Astrocyte of the spinal cord (primary cell): ENCODE results near the gene ZNF358.

ENCODE experiments used
- DNase-seq: peaks from one replicate; pipeline ENCODE4 v3.0.0; 2011; ENCODE audit warnings: low read depth, low spot score
- H3K4me3 ChIP-seq: 2 replicates; pipeline ENCODE4 v1.5.1; 2011; ENCODE audit warnings: low read depth, mild to moderate bottlenecking, low read length, moderate library complexity
- in situ Hi-C: cut with HindIII; loops from 2 replicates; pipeline ENCODE4 v1.10.0; 2017; ENCODE audit warnings: low sequenced_read_pairs
- TF ChIP-seq, protein P1 (sequence below): IDR thresholded peaks from 2 replicates; pipeline ENCODE4 v1.5.1; 2012; ENCODE audit warnings: low read depth, mild to moderate bottlenecking, low read length, inconsistent platforms

Gene ZNF358

DNA sequence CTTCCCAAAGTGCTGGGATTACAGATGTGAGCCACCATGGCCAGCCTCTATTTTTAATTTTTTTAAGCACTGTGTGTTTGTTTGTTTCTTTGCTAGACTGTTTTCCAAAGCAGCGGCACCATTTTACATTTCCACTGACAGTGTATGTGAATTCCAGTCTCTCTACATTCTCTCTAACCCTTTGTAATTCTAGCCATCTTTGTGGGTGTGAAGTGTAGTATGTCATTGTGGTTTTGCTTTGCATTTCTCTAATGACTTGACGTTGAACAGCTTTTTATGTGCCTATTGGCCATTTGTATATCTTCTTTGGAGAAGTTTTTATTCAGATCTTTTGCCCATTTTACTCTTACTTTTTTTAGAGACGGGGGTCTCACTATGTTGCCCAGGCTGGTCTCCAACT lies 31.3 kb downstream of the ZNF358 start:
- no peak overlapping the region for H3K4me3 ChIP-seq
- TF ChIP-seq, protein P1, sequence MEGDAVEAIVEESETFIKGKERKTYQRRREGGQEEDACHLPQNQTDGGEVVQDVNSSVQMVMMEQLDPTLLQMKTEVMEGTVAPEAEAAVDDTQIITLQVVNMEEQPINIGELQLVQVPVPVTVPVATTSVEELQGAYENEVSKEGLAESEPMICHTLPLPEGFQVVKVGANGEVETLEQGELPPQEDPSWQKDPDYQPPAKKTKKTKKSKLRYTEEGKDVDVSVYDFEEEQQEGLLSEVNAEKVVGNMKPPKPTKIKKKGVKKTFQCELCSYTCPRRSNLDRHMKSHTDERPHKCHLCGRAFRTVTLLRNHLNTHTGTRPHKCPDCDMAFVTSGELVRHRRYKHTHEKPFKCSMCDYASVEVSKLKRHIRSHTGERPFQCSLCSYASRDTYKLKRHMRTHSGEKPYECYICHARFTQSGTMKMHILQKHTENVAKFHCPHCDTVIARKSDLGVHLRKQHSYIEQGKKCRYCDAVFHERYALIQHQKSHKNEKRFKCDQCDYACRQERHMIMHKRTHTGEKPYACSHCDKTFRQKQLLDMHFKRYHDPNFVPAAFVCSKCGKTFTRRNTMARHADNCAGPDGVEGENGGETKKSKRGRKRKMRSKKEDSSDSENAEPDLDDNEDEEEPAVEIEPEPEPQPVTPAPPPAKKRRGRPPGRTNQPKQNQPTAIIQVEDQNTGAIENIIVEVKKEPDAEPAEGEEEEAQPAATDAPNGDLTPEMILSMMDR = no peak
- DNase-seq = no peak
- in situ Hi-C loops = no loop called here

DNA sequence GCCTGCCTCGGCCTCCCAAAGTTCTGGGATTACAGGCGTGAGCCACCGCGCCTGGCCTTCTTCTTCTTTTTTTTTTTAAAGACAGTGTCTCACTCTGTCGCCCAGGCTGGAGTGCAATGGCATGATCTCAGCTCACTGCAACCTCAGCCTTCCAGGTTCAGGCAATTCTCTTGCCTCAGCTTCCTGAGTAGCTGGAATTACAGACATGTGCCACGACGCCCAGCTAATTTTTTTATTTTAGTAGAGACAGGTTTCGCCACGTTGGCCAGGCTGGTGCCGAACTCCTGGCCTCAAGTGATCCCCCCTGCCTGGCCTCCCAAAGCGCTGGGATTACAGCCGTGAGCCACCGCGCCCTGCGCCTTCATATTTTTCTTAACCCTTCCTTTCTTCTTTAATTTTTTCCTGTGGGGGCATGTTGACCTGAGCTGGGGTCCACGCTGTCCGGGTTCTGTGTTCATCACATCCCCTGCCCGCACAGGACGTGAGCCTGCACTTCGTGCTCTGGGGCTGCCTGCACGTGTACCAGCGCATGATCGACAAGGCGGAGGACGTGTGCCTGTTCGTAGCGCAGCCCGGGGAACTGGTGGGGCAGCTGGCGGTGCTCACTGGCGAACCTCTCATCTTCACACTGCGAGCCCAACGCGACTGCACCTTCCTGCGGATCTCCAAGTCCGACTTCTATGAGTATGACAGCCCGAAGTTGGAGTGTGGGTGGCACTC lies 33.7 kb downstream of the ZNF358 start:
- no peak overlapping the region for H3K4me3 ChIP-seq
- no peak for DNase-seq
- in situ Hi-C loops = no loop called here
- TF ChIP-seq, protein P1 = no peak

DNA sequence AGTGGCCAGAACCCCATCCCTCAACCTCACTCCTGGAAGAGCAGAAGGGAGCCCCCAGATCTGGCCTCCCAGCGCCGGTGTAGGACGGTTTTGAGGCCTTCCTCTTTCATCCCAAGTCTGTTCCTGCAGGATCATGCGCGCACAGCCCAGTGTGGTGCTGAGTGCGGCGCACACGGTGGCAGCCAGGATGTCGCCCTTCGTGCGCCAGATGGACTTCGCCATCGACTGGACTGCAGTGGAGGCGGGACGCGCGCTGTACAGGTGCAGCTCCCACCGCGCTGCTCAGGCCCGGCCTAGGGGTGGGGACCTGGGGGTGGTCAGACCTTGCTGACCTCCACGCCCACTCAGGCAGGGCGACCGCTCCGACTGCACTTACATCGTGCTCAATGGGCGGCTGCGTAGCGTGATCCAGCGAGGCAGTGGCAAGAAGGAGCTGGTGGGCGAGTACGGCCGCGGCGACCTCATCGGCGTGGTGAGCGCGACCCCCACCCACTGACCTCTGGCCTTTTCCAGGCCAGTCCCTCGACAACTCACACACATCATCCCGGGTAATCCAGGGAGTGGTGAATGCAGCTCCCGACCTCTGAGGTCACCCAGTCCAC lies 34.4 kb downstream of the ZNF358 start:
- in situ Hi-C loops = no loop called here
- TF ChIP-seq, protein P1 = no peak
- no peak overlapping the region for H3K4me3 ChIP-seq
- DNase-seq = no peak

DNA sequence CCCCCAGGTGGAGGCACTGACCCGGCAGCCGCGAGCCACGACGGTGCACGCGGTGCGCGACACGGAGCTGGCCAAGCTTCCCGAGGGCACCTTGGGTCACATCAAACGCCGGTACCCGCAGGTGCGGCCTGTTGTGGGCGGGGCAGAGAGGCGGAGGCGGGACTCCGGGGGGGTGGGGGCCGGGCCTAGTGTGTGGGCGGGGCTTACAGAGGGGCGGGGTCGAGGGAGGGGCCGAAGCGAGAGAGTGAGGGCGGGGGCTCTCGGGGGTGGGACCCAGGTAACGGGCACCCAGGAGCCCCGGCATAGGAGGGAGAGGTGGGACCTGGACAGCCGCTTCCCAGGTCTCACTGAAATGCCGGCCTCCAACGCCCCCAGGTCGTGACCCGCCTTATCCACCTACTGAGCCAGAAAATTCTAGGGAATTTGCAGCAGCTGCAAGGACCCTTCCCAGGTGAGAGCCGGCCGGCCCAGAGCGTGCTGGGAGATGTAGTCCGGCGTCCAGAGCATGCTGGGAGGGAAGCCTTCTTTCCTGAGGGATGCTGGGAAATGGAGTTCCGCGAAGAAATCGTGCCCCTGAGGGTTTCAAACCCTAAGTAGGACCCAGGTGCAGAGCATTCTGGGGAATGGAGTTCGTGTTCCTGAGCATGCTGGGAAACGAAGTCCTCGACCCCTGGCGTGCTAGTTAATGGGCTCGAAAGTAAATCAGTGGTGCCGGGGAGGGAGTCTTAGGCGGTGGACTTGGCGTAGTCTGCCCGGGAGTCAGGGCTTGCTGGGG lies 35.3 kb downstream of the ZNF358 start:
- TF ChIP-seq, protein P1 = no peak
- H3K4me3 ChIP-seq = no peak overlapping the region
- DNase-seq = peak; percentile 59
- in situ Hi-C loops = no loop called here

DNA sequence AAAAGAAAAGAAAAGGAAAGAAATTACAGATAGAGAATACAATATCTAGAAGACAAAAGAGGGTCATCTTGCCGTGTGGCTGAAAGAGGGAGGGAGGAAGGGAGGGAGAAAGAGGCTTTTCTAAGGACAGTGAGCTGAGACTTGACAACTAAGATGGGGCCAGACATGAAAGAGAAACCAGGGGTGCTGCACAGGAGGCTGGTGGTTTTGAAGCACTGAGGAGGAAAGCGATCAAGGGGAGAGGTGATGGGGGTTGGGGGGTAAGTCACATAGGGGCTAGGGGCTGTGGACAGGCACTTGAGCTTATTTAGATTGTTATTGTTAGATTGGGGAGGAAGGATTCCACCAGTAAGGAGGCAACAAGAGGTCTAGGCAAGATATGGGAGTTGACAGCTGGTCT lies 36.9 kb downstream of the ZNF358 start:
- TF ChIP-seq, protein P1 = no peak
- in situ Hi-C loops = no loop called here
- no peak overlapping the region for H3K4me3 ChIP-seq
- no peak for DNase-seq

DNA sequence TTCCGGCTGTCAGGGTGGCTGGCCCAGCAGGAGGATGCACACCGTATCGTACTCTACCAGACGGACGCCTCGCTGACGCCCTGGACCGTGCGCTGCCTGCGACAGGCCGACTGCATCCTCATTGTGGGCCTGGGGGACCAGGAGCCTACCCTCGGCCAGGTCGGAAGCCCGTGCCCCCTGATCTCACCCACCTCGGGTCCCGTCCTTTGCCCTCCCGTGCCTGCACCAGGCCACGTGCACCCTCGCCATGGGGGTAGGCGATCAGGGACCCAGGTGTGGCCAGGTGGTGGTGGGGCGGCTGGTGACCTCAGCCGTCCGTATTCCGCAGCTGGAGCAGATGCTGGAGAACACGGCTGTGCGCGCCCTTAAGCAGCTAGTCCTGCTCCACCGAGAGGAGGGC lies 38.7 kb downstream of the ZNF358 start:
- H3K4me3 ChIP-seq = no peak overlapping the region

More for the DNA sequence above, 38.7 kb downstream of the ZNF358 start:
- in situ Hi-C loops = no loop called here
- no peak for DNase-seq
- TF ChIP-seq, protein P1 = no peak
